HL-60 (cell line): ENCODE measurements around the gene SEC63.
A peak's percentile ranks its signal among the peaks of the same experiment; 100 is the strongest.

Experiments used
- DNase-seq, 2 experiments: peaks; one replicate each; pipeline ENCODE4 v3.0.0-alpha.2; 2010 to 2020; ENCODE audit warnings: low read depth in 1 of 2, low spot score in 1 of 2
- H3K27ac ChIP-seq: fragments of 250-450 bp; sonication (Bioruptor Pico); replicated peaks from 2 replicates; pipeline ENCODE4 v1.5.1; 2020; ENCODE audit warnings: mild to moderate bottlenecking, moderate library complexity
- H3K27me3 ChIP-seq: fragments of 250-450 bp; sonication (Bioruptor Pico); 2 replicates; pipeline ENCODE4 v1.5.1; 2021; ENCODE audit warnings: mild to moderate bottlenecking, moderate library complexity; ENCODE audit not compliant: insufficient read depth, poor library complexity, severe bottlenecking
- H3K4me3 ChIP-seq: replicated peaks from 2 replicates; pipeline ENCODE4 v1.5.1; 2011; ENCODE audit warnings: mild to moderate bottlenecking, control low read depth, low read length; ENCODE audit not compliant: insufficient read depth
- CTCF ChIP-seq: IDR thresholded peaks from one replicate; pipeline ENCODE4 v1.5.1; 2011; ENCODE audit warnings: low read length, control low read depth, inconsistent platforms; ENCODE audit not compliant: insufficient read depth
- GABPA ChIP-seq: IDR thresholded peaks from 2 replicates; pipeline ENCODE4 v1.6.1; 2012; ENCODE audit warnings: low read depth
- POLR2AphosphoS5 ChIP-seq: IDR thresholded peaks from 2 replicates; pipeline ENCODE4 v1.6.1; 2012; ENCODE audit warnings: low read depth
- REST ChIP-seq: IDR thresholded peaks from 2 replicates; pipeline ENCODE4 v1.6.1; 2012; ENCODE audit warnings: low read depth; ENCODE audit not compliant: insufficient replicate concordance
- SPI1 ChIP-seq: IDR thresholded peaks from 2 replicates; pipeline ENCODE4 v1.6.1; 2012; ENCODE audit warnings: low read depth, mild to moderate bottlenecking, borderline replicate concordance

The SEC63 gene

GRCh38 chr6:107868867-107869611 is 89.0 kb downstream of the SEC63 start:
- no peaks in the 10 kb centered on the region for H3K27me3 ChIP-seq
- no peak overlapping the region for H3K27ac ChIP-seq
- DNase-seq = no peak
- TF ChIP-seq CTCF (no peak), SPI1 (no peak), REST (no peak), GABPA (no peak), POLR2AphosphoS5 (no peak)
- no peak overlapping the region for H3K4me3 ChIP-seq

- H3K4me3 ChIP-seq = no peak overlapping the region
- no peaks in the 10 kb centered on the region for H3K27me3 ChIP-seq
- TF ChIP-seq SPI1 (no peak), GABPA (no peak), REST (no peak), POLR2AphosphoS5 (no peak; the same call in 1 of the 2 replicates), CTCF (no peak)
- no peak for DNase-seq
- H3K27ac ChIP-seq = no peak overlapping the region
Measured at GRCh38 chr6:107867302-107867615, 90.7 kb downstream of the SEC63 start.

GRCh38 chr6:107866606-107867301 is 91.3 kb downstream of the SEC63 start:
- DNase-seq = peak in 1 of 2 experiments; percentile 18
- Histone ChIP-seq H3K27me3 (no peaks in the 10 kb centered on the region), H3K27ac (no peak overlapping the region), H3K4me3 (no peak overlapping the region)
- no peak for TF ChIP-seq POLR2AphosphoS5
- no peak for TF ChIP-seq SPI1
- no peak for TF ChIP-seq REST
- TF ChIP-seq GABPA = no peak
- no peak for TF ChIP-seq CTCF
